HG03571 (cell line): Measurements from ENCODE around the gene F5.
"Not testable (repeated sequence)": the region's sequence is repeated elsewhere in the genome, so short reads cannot be mapped to it uniquely, and the experiment has no call there.

Experiments used
- ATAC-seq: cut with Tn5 transposase; IDR thresholded peaks from one replicate; pipeline ENCODE4 v1.9.1; 2021; ENCODE audit not compliant: unreplicated experiment

The F5 gene

GRCh38 chr1:169546087-169546995 is 39.9 kb downstream of the F5 start:
- ATAC-seq: no peak

- ATAC-seq: no peak
These were observed 40.8 kb downstream of the F5 start for GRCh38 chr1:169545472-169545871.

DNA sequence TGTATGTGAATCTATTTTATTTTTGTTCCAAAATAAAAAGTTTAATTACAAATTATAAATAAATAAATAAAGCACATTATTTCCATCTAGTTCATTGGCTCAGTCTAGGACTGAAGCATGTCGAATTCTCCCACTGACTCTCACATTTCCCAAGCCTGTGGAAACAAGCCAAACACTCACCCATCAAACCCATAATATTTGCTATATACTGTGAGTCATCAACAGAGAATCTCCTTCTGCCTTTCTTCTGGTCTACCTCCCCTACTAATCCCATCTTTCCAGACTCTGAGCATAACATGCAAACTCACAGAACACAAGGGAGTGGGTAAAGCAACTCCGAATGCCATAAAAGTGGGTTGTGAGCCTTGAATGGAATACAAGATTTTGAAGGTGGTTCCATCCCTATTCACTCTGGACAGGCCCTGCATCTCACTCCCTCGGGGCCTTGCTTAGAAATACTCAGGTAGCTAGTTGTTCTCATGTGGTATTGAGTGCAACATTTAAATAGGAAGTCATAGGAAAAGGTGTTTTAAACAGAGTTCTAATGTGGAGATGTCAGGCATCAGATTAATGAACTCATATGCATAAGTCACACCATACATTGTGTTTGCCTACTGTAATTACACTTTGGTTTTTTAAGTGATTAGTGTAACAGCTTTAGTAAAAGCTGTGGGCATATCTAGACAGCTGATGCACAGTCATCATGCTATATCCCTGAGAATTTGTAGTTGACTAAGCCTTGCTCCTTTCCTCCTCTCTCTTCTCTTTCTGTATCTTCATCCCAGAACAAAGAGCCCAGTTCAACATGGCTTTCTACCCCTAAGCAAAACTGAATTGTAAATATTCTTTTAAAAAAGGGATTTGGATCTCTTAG is 47.0 kb downstream of the F5 start:
- no peak for ATAC-seq

- no peak for ATAC-seq
These were observed 51.6 kb downstream of the F5 start for GRCh38 chr1:169534653-169535052.

GRCh38 chr1:169533528-169534190 is 52.6 kb downstream of the F5 start:
- not testable (repeated sequence) for ATAC-seq

DNA sequence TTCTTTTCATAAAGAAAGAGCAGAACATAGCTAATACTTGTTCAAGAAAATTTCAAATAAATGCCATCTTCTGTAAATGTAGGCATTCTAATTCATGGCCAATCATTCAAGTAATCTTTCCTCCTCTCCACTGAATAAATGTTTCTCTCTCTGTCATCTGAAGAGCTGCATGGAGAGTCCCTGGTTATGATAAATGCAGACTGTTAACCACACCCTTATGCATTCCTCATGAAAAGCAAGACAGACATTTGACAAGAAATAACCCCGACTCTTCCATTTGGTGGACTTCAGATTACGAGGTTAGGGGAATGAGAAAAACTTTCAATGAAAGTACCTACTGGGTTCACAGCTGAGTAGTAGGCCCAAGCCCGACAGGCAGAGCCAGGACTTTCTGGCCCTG is 55.8 kb downstream of the F5 start:
- no peak for ATAC-seq

DNA sequence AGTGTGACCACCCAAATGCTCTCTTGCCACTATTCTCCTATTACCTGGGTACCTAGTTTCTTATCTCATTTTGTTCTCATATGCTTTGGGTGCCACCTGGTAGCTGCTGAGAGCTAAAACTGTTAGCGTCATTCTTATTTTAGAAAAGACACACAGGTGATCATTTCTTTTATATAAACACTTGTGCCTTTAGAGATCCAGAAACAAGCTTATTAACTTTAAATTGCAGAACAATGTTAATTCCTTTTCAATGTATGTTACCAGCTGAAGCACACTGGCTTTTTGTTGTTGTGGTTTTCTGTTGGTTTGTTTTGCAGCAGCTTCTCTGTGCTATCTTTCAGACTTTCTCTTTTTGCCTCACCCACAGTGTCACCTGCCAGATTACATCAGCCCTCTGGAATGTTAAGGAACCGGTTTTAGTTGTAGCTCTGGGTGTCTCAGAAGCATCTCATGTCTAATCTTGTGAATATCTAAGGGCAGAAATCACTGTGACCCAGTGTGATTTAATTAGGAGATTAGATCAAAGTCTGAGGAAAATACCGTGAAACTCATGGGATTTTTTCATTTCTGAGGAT is 57.1 kb downstream of the F5 start:
- no peak for ATAC-seq

DNA sequence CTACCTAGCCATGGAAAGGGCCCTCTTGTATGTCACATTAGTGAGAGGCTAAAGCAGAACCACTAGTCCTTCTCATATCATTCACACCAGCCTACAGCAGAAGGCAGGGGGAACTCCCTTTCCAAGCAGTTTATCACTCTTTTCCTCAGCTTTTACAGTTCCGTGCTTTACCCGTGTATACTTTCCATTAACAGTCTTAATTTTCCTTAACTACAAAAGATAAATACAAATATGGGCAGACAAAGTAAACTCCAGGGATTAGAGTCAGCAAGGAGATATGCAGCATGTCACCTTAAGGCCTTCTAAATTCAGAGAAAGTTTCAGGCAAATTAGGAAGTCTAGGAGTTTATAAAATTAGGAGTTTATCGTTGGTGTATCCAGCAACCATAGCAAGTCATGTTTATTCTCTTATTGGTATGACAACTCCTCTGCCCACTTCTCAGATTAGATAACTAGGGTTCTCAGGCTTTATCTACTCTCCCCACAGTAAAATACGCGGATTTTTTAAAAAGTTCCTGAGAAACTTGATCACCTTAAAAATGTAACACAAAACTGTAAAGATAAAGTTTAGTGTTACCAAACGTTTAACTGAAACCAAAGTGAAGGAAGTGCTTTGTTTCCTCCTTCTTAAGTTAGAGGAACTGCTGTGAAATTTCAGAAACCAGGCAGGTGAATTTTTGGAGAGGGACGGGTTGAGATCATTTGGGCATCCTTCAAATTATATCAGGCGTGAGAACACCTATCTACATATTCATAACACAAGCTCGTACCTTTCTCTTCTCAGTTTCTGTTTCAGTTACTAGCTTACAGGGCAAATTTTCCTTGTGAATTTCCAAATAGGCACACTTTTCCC is 57.8 kb downstream of the F5 start:
- ATAC-seq: no peak

DNA sequence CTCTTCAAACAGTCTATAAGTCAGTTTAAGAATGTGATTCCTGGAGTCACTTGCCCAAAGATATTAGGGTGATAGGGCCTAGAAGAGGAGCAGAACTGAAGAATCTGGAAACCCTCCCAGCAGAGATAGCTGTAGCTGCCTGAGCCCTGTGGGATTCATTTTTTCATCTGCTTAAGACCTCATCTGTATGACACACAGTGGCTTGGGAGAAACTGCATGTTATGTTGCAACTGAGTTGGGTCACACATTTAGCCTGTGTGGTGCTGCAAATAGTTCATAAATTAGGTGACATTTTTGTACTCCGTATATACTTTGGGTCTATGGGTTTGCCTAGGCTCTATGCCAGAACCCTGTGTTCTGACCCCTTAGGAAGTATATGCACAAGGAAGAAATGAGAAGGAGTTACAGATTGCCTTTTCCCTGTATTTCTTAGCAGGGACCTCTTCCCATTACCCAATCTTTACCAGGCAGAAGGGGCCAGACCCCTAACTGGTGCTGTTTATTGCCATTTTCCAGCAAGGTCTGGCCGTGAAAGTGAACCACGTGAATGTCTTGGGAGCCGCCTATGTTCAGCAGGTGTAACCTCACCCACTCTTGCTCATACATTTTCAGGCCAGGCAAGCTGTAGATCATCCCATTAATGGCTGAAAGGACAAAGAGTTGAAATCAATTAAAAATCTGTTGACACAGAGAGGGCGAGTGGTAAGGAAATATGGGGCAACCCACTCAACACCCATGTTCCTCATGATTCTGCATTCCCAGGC is 58.6 kb downstream of the F5 start:
- no peak for ATAC-seq

DNA sequence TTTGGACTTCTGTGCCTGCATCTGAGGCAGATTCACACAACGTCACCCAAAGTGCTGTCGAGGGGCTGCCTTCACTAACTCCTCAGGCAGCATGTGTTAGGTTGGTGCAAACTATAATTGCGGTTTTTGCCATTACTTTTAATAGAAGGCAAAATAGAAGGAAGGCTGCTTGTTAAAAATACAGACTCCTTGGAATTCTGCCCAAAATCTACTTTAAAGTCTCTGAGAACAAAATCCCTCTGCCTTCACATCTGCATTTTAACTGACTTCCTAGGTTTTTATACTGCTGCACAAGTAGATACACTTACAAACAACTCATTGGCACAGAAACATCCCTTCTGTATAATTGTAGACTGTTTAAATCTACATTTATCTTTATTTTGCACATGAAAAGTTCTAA is 59.3 kb downstream of the F5 start:
- ATAC-seq: no peak

DNA sequence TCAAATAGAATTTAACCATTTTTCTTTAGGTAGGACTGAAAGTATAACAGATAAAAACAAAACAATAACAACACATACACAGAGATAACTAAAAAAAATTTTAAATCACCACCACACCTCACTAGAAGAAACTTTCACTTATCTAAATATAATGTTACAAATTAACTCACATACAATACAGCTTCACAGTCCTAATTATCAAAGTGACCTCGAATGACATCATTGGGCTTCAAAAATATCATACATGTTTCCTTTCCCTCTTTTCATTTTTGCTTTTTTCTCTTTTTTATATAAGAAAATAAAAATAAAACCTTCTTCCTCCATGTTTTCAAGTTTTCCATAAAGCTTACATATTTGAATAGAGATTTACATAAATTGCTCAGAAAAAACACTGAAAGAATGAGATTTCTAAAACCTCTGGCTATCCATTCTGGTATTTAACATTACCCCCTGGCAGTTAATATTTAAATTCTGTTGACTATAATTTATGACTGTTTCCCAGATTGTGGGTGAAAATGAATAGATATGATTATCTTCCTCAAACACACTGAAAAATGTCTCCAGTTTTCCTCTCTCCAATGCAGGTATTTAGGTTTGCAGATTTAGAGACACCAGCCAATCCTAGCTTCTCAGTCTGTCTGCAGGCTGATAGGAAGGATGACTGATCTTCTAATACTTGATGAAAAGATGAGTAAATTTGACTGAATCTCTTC is 60.0 kb downstream of the F5 start:
- no peak for ATAC-seq

DNA sequence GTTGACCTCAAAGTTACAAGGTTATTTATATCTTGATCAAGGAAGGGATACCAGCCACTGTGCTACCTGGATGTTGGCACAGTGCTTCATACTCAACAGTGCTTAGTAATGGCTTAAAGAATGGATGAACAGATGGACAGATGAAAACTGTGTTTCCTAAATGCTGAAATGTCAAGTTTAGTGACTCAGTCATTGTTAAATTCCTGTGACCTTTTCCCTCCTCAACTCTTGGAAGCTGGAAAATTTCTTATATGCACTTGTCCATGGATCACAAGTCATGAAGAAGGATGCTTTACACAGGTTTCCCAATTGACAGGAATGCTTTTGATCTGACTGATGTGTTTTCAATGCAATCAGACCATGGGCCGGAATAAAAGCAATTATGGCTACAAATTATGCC is 60.9 kb downstream of the F5 start:
- ATAC-seq: no peak

GRCh38 chr1:169523904-169524303 is 62.4 kb downstream of the F5 start:
- no peak for ATAC-seq

GRCh38 chr1:169521226-169521625 is 65.1 kb downstream of the F5 start:
- ATAC-seq: no peak

DNA sequence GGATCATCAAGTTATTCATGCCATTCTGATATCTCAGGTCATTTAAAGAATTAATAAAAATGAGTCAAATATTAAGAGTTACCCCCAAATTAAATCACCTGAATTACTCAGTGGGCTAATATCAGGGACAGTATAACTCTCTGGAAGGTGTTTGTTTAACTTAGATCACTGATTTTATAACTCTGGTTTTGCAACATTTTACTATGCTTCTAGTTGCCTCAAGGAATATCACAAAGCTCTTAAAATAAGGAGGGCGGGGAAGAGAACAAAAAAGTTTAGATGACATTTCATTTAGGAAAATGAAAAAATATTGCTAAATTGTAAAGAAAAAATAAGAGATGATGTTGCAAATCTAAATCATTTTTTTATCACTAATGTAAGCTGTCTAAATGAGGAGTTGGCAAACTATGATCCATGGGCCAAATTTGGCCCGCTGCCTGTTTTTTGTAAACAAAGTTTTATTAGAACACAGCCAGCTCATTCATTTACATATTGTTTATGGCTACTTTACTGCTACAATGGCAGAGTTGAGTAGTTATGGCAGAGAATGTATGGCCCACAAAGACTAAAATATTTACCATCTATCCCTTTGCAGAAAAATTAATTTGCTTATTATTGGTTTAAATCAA is 68.6 kb downstream of the F5 start:
- no peak for ATAC-seq

DNA sequence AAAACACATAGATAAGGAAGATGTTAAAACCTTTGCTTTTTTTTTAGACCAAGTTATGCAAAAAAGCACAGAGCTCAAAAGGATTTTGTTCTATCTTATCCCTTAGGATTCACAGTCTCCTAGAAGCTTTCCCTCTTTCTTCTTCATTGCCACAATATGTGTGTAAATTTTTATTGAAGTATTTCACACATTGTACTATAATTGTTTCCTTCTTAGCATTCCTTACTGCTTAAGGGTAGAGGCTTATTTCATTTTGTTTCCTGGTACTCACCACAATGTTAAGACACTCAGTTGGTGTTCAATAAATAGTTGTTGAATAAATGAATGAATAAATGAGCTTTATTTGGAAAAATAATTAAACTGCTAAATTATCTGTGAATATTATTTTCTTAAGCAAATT is 70.6 kb downstream of the F5 start:
- no peak for ATAC-seq

DNA sequence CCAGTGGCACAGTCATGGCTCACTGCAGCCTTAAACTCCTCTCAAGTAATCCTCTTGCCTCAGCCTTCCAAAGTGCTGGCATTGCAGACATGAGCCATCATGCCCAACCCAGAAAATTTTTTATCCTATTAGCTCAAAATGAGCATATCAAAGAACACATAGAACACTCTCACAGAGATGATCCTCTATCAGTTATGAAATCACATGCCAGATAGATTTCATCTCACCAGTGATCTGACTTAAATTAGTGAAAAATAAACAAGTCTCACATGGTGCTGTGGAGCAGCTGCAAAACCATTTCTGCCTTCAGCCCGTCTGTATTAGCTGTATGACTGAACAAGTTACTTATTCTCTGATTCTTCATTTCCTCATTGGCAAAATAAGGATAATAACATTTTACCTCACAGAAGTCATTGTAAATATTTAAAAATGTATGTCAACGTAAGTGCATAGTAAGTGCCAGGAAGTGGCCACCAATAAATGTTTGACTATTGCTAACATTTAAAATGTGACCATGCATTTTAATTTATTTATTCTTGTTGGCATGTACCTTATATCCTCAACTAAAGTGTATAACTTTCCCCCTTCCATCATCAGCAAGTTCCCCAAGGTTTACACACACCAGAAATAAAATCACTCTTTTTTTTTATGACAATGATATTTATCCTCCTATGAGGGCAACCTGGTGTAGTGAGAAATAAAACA is 71.6 kb downstream of the F5 start:
- no peak for ATAC-seq

GRCh38 chr1:169513208-169513607 is 73.1 kb downstream of the F5 start:
- ATAC-seq: no peak
